ENCODE measurements around the gene TXNRD3.

Gene TXNRD3

DNA sequence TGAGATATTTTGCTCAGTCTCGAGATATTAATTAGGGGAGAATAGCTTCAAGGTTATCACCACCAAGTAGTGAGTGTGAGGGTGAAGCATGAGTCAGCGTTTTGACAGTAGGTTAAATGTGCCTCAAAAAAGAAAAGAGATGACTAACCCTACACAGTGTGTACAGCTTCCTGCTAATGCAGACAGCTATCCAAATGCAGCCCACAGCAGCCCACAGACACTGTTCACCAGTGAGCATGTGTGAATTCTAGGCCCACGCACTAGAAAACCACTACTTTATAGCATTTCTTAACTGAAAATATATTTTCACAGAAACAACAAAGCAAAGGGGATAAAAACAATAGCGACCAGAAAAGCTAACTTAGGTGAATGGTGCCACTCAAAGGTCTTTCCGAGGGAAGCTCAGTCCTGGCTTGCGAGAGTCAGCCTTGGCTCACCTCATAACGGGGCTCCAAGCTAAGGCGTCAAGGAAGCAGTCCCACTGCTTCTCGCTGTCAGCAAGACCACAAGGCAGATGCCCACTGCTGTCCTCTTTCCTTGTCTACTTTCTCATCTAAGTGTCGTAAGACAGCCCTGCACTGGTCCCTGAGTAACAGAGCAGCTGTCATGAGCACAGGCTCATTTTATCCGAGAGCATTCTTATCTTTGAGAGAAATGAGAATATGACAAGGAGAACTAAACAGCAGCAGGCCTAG is 47.6 kb downstream of the TXNRD3 start:
- Histone ChIP-seq H3K4me3 (ENCODE audit: low read length) (no peak overlapping the region), H3K9me2 (replicated peaks; ENCODE audit: control insufficient read depth, low read length) (no peaks in the 10 kb centered on the region), H3K79me2 (ENCODE audit: control insufficient read depth, low read length) (no peaks in the 10 kb centered on the region), H3K36me3 (ENCODE audit: control insufficient read depth, low read length) (no peaks in the 10 kb centered on the region), H4K20me1 (ENCODE audit: control insufficient read depth, insufficient read depth, low read depth, low read length) (no peaks in the 10 kb centered on the region), H3F3A (ENCODE audit: control insufficient read depth, insufficient read depth) (no peaks in the 10 kb centered on the region), H3K4me2 (ENCODE audit: low read length) (no peak overlapping the region), H3K27me3 (ENCODE audit: control insufficient read depth, low read length) (peaks cover 11% of the 10 kb centered on the region), H3K4me1 (ENCODE audit: control insufficient read depth, low read length) (no peaks in the 10 kb centered on the region), H3K27ac (ENCODE audit: low read depth, low read length) (no peak overlapping the region), H3K9me3 (ENCODE audit: control insufficient read depth, insufficient read depth, low read length) (no peaks in the 10 kb centered on the region)
- TF ChIP-seq, protein P1, sequence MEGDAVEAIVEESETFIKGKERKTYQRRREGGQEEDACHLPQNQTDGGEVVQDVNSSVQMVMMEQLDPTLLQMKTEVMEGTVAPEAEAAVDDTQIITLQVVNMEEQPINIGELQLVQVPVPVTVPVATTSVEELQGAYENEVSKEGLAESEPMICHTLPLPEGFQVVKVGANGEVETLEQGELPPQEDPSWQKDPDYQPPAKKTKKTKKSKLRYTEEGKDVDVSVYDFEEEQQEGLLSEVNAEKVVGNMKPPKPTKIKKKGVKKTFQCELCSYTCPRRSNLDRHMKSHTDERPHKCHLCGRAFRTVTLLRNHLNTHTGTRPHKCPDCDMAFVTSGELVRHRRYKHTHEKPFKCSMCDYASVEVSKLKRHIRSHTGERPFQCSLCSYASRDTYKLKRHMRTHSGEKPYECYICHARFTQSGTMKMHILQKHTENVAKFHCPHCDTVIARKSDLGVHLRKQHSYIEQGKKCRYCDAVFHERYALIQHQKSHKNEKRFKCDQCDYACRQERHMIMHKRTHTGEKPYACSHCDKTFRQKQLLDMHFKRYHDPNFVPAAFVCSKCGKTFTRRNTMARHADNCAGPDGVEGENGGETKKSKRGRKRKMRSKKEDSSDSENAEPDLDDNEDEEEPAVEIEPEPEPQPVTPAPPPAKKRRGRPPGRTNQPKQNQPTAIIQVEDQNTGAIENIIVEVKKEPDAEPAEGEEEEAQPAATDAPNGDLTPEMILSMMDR (IDR thresholded peaks at IDR 0.05; ENCODE audit: low read depth, low read length, poor library complexity, severe bottlenecking) = no peak
- TF ChIP-seq EZH2phosphoT487 (IDR thresholded peaks at IDR 0.05; ENCODE audit: borderline replicate concordance, low read length) = no peak

DNA sequence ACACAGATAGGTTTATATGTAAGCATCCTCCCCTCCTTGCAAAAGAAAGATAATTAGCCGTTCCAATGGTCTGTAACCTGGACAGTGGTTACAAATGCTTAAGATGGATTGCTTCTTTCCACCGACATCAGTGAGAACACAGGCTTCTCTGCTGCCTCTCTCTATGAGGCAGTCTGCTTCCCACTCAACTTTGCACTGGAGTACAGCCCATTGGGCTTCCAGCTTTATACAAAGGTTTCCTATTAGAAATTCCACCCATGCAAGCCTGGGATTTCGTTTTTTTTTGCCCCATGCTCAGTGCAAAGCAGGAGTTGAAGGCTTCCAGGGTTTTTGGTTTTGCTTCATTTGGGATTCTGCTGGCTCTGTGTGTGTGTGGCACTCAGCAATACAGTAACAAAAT is 48.9 kb downstream of the TXNRD3 start:
- TF ChIP-seq, protein P1 (IDR thresholded peaks at IDR 0.05; ENCODE audit: low read depth, low read length, poor library complexity, severe bottlenecking) = no peak
- no peak for TF ChIP-seq EZH2phosphoT487 (IDR thresholded peaks at IDR 0.05; ENCODE audit: borderline replicate concordance, low read length)
- H3K9me3 ChIP-seq (ENCODE audit: control insufficient read depth, insufficient read depth, low read length) = no peaks in the 10 kb centered on the region
- no peaks in the 10 kb centered on the region for H3K36me3 ChIP-seq (ENCODE audit: control insufficient read depth, low read length)

DNA sequence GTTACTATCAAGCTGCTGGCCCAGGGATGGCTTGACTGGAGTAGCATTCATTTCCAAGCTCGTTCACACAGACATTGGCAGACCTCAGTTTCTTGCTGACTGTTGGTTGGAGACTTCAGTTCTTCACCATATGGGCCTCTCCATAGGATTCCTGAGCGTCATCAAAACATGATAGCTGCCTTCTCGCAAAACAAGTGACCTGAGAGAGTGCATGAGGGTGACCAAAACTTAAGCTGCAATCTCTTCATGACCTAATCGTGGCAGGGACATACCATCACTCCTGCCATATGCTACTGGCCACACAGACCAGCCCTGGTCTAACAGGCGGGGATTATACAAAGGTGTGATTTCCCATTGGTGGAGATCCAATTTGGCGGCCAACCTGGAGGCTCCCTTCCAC is 50.2 kb downstream of the TXNRD3 start:
- Histone ChIP-seq H3K27ac (ENCODE audit: low read depth, low read length) (no peak overlapping the region), H4K20me1 (ENCODE audit: control insufficient read depth, insufficient read depth, low read depth, low read length) (no peaks in the 10 kb centered on the region), H3K4me3 (ENCODE audit: low read length) (no peak overlapping the region), H3F3A (ENCODE audit: control insufficient read depth, insufficient read depth) (no peaks in the 10 kb centered on the region), H3K9me2 (replicated peaks; ENCODE audit: control insufficient read depth, low read length) (no peaks in the 10 kb centered on the region), H3K27me3 (ENCODE audit: control insufficient read depth, low read length) (peaks cover 9% of the 10 kb centered on the region; the same call in 1 of the 2 replicates), H3K4me2 (ENCODE audit: low read length) (no peak overlapping the region), H3K4me1 (ENCODE audit: control insufficient read depth, low read length) (no peaks in the 10 kb centered on the region), H3K79me2 (ENCODE audit: control insufficient read depth, low read length) (no peaks in the 10 kb centered on the region), H3K36me3 (ENCODE audit: control insufficient read depth, low read length) (no peaks in the 10 kb centered on the region), H3K9me3 (ENCODE audit: control insufficient read depth, insufficient read depth, low read length) (no peaks in the 10 kb centered on the region)
- TF ChIP-seq, protein P1 (IDR thresholded peaks at IDR 0.05; ENCODE audit: low read depth, low read length, poor library complexity, severe bottlenecking) = no peak
- no peak for TF ChIP-seq EZH2phosphoT487 (IDR thresholded peaks at IDR 0.05; ENCODE audit: borderline replicate concordance, low read length)

More for the DNA sequence above, 48.9 kb downstream of the TXNRD3 start:
- Histone ChIP-seq H3K4me1 (ENCODE audit: control insufficient read depth, low read length) (no peaks in the 10 kb centered on the region), H3K27ac (ENCODE audit: low read depth, low read length) (no peak overlapping the region), H4K20me1 (ENCODE audit: control insufficient read depth, insufficient read depth, low read depth, low read length) (no peaks in the 10 kb centered on the region), H3K4me3 (ENCODE audit: low read length) (no peak overlapping the region), H3K9me2 (replicated peaks; ENCODE audit: control insufficient read depth, low read length) (no peaks in the 10 kb centered on the region), H3K4me2 (ENCODE audit: low read length) (no peak overlapping the region), H3F3A (ENCODE audit: control insufficient read depth, insufficient read depth) (no peaks in the 10 kb centered on the region), H3K79me2 (ENCODE audit: control insufficient read depth, low read length) (no peaks in the 10 kb centered on the region), H3K27me3 (ENCODE audit: control insufficient read depth, low read length) (peaks cover 8% of the 10 kb centered on the region; the same call in 1 of the 2 replicates)

All from DOHH2 (cell line).